Gastroesophageal sphincter (tissue), 4 donors: ENCODE measurements around the gene CD320. TPM values are rescaled to one million over a fixed set of nuclear protein-coding genes. Genes with fewer than 3 reads are reported as not detected.

Experiments
- ATAC-seq: fragments of 150-250 bp; one replicate; pipeline ENCODE4 v1.9.1; 2016; ENCODE audit warnings: mild to moderate bottlenecking, moderate library complexity
- H3K27ac ChIP-seq, 4 donors: fragments of 200-600 bp; sonication (generic) in 3 of 4; 1 replicate in 3 of 4; 2 replicates in 1 of 4; pipeline ENCODE4 v1.5.1; 2016 to 2019
- H3K27me3 ChIP-seq: fragments of 200-600 bp; sonication (generic); one replicate; pipeline ENCODE4 v1.5.1; 2019
- H3K36me3 ChIP-seq, 2 donors: fragments of 200-600 bp; sonication (generic); one replicate each; pipeline ENCODE4 v1.5.1; 2019; ENCODE audit warnings: control low read depth in 1 of 2
- H3K4me1 ChIP-seq, 3 donors: fragments of 200-600 bp; sonication (generic); 1 replicate in 2 of 3; 2 replicates in 1 of 3; pipeline ENCODE4 v1.5.1; 2016 to 2019; ENCODE audit warnings: control low read depth in 2 of 3
- H3K4me3 ChIP-seq, 2 donors: fragments of 200-600 bp; sonication (generic); one replicate each; pipeline ENCODE4 v1.5.1; 2019; ENCODE audit warnings: mild to moderate bottlenecking in 1 of 2, moderate library complexity in 1 of 2
- H3K9me3 ChIP-seq, 3 donors: fragments of 200-600 bp; sonication (generic); one replicate each; pipeline ENCODE4 v1.5.1; 2017 to 2019; ENCODE audit warnings: control low read depth in 2 of 3
- CTCF ChIP-seq, 4 experiments: fragments of 200-600 bp in 2 of 4; fragments of 450-650 bp in 2 of 4; sonication (generic) in 1 of 4; IDR thresholded peaks; one replicate each; pipeline ENCODE4 v1.5.1; 2017 to 2019; ENCODE audit warnings: antibody characterized with exemption in 4 of 4, mild to moderate bottlenecking in 2 of 4, moderate library complexity in 2 of 4
- EP300 ChIP-seq: sonication (generic); formaldehyde crosslinking; IDR thresholded peaks from one replicate; pipeline ENCODE4 v1.6.1; 2017; ENCODE audit warnings: antibody characterized with exemption, mild to moderate bottlenecking
- POLR2A ChIP-seq, 2 donors: fragments of 450-650 bp; IDR thresholded peaks; one replicate each; pipeline ENCODE4 v1.6.1; 2017; ENCODE audit warnings: antibody characterized with exemption in 2 of 2, mild to moderate bottlenecking in 2 of 2, moderate library complexity in 1 of 2
- POLR2AphosphoS5 ChIP-seq: sonication (generic); formaldehyde crosslinking; IDR thresholded peaks from one replicate; pipeline ENCODE4 v1.6.1; 2017; ENCODE audit warnings: antibody characterized with exemption
- WGBS, 2 donors: methylation state at CpG; one replicate each; pipeline ENCODE4 v1.1.5; 2018; ENCODE audit warnings: low coverage in 1 of 2; 5-methylcytosine and 5-hydroxymethylcytosine counted together
- total RNA-seq, 4 donors: library from RNA; depleted of rRNA; stranded (reverse); fragments of >200 nt; gene quantifications; one replicate each; pipeline ENCODE4 v1.1.0, GENCODE V29; 2016

CD320 gene
- total RNA-seq, 4 donors from 2014 or later = 25.4 to 58.5 (median 40.8) TPM

DNA sequence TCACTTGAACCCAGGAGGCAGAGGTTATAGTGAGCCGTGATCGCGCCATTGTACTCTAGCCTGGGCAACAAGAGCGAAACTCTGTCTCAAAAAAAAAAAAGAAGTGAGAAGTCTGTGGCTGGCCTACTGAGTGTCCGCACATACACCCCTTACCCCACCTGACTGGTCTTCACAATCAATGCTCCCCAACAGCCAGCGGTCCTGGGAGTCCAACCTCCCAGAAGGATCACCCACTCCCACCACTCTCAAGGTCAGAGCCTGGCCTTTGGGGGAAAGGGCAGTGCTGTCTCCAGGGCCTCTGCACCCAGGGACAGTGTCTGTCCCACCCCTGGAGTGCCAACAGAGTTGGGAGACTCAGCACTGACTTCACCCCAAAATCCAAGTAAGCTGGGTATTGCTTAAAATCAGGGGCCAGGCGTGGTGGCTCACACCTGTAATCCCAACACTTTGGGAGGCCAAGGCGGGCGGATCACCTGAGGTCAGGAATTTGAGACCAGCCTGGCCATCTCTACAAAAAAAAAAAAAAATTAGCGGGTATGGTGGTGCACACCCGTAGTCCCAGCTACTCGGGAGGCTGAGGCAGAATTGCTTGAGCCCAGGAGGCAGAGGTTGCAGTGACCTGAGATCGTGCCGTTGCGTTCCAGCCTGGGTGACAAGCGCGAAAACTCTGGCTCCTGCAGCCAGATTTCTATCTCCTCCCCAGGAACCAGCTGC, 2.3 kb upstream of the CD320 start:
- 93% methylated on average over 8 of the region's 17 CpGs; no CpG with 5 or more reads in 1 of the 2 donors for WGBS, 2 donors
- Histone ChIP-seq H3K4me3 (no peak overlapping the region), H3K36me3 (peaks cover 0 to 65% of the 10 kb centered on the region in 2 donors), H3K4me1 (peaks cover 0 to 41% (median 10%) of the 10 kb centered on the region in 3 donors), H3K27ac (peak overlapping the region in 2 of 4 donors; percentile 26 to 30), H3K27me3 (no peaks in the 10 kb centered on the region), H3K9me3 (no peaks in the 10 kb centered on the region)
- TF ChIP-seq POLR2AphosphoS5 = no peak
- no peak for TF ChIP-seq EP300
- TF ChIP-seq CTCF (IDR thresholded peaks at IDR 0.05) = no peak
- no peak for TF ChIP-seq POLR2A (IDR thresholded peaks at IDR 0.05)
- no peak for ATAC-seq

DNA sequence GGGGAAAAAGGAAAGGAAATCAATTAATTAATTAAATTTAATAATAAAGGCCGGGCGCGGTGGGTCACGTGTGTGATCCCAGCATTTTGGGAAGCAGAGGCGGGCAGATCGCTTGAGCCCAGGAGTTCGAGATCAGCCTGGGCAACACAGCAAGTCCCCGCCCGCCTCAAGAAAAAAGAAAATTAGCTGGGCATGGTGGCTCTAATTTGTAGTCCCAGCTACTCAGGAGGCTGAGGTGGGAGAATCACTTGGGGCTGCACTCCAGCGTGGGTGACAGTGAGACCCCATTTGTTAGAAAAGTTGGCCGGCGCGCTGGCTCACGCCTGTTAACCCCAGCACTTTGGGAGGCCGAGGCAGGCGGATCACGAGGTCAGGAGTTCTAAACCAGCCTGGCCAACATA, 733 bp upstream of the CD320 start:
- Histone ChIP-seq H3K27ac (peak overlapping the region in 2 of 4 donors; percentile 83 to 85), H3K36me3 (peaks cover 0 to 51% of the 10 kb centered on the region in 2 donors), H3K4me3 (peak overlapping the region; percentile 56 to 72), H3K27me3 (no peaks in the 10 kb centered on the region), H3K4me1 (peaks cover 0 to 41% (median 10%) of the 10 kb centered on the region in 3 donors), H3K9me3 (no peaks in the 10 kb centered on the region)
- WGBS, 2 donors = 10 to 66% methylated on average over 5 to 14 of the region's 17 CpGs
- ATAC-seq = no peak
- no peak for TF ChIP-seq POLR2A (IDR thresholded peaks at IDR 0.05)

GRCh38 chr19:8307400-8307964, 676 bp downstream of the CD320 start:
- no peak for ATAC-seq
- H3K4me1 ChIP-seq = peaks cover 0 to 43% (median 10%) of the 10 kb centered on the region in 3 donors
- WGBS, 2 donors = 5 to 14% methylated on average over 10 to 18 of the region's 24 CpGs
- H3K36me3 ChIP-seq = peaks cover 0 to 45% of the 10 kb centered on the region in 2 donors
- peak overlapping the region in 3 of 4 donors; percentile 83 to 85 (median 83) for H3K27ac ChIP-seq
- H3K9me3 ChIP-seq = no peaks in the 10 kb centered on the region
- H3K4me3 ChIP-seq = peak overlapping the region; percentile 56 to 72
- TF ChIP-seq POLR2AphosphoS5 (no peak), EP300 (no peak), POLR2A (IDR thresholded peaks at IDR 0.05) (no peak), CTCF (IDR thresholded peaks at IDR 0.05) (no peak)
- no peaks in the 10 kb centered on the region for H3K27me3 ChIP-seq

- H3K9me3 ChIP-seq = no peaks in the 10 kb centered on the region
- WGBS, 2 donors = 74% methylated on average over 6 of the region's 17 CpGs; no CpG with 5 or more reads in 1 of the 2 donors
- ATAC-seq = no peak
- H3K36me3 ChIP-seq = peaks cover 0 to 44% of the 10 kb centered on the region in 2 donors
- H3K27me3 ChIP-seq = no peaks in the 10 kb centered on the region
- H3K4me1 ChIP-seq = peaks cover 0 to 46% (median 10%) of the 10 kb centered on the region in 3 donors
- TF ChIP-seq CTCF (IDR thresholded peaks at IDR 0.05) (no peak), POLR2A (IDR thresholded peaks at IDR 0.05) (no peak), EP300 (no peak), POLR2AphosphoS5 (no peak)
- peak overlapping the region in 1 of 2 donors; percentile 72 for H3K4me3 ChIP-seq
- H3K27ac ChIP-seq = peak overlapping the region in 3 of 4 donors; percentile 17 to 83 (median 60)
These were observed 1.7 kb downstream of the CD320 start for GRCh38 chr19:8306235-8307054.

DNA sequence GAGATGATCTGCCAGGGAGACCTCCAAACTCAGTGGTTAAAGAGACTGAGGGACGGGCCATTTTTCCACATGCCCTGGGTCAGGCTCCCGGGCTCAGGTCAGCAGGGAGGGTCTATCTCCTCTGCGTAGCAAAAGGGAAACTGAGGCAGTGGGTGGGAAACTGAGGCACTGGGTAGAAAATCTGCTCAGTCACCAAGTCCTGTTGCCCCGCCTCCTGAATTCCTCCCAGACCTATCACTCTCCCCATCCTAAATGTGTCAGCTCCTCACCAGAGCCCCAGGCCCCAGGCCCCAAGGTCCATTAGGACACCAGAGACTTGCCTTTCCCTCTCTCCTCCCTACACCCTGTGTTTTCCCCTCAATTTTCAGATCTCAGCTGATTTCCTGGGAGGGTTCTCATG, 2.4 kb downstream of the CD320 start:
- Histone ChIP-seq H3K9me3 (no peaks in the 10 kb centered on the region), H3K27ac (peak overlapping the region in 1 of 4 donors; percentile 17), H3K4me1 (peaks cover 0 to 46% (median 10%) of the 10 kb centered on the region in 3 donors), H3K36me3 (peaks cover 0 to 38% of the 10 kb centered on the region in 2 donors), H3K27me3 (no peaks in the 10 kb centered on the region), H3K4me3 (no peak overlapping the region)
- 62% methylated on average over 4 of the region's 4 CpGs; no CpG with 5 or more reads in 1 of the 2 donors for WGBS, 2 donors
- no peak for ATAC-seq
- TF ChIP-seq EP300 (no peak), POLR2AphosphoS5 (no peak), CTCF (IDR thresholded peaks at IDR 0.05) (no peak), POLR2A (IDR thresholded peaks at IDR 0.05) (no peak)
